HG02588 (cell line): Measurements from ENCODE around the gene RPL27.
"Not testable (repeated sequence)": the region's sequence is repeated elsewhere in the genome, so short reads cannot be mapped to it uniquely, and the experiment has no call there.

ENCODE experiments used
- ATAC-seq: cut with Tn5 transposase; IDR thresholded peaks from one replicate; pipeline ENCODE4 v1.9.1; 2021; ENCODE audit warnings: mild to moderate bottlenecking, moderate library complexity; ENCODE audit not compliant: unreplicated experiment

Gene RPL27

DNA sequence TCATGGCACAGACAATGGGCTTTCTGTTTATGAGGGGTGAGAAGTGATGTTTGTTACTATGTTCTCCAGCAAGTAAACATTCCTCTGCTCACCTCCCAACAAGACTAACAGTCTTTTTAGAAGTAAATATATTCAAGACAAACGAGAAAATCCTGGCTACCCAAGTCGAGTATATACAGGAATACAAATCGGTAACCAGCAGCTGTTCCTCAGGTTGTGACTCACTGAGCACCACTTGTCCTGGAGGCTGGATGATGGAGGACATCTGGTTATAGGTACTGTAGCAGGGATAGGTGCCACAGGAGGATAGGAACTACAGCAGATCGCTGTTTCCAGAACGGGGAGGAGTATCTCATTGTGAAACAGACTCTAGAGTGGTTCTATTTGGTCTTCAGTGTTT, 5.3 kb upstream of the RPL27 start:
- no peak for ATAC-seq

GRCh38 chr17:42993913-42994312, 4.3 kb upstream of the RPL27 start:
- ATAC-seq, result not testable (repeated sequence)

DNA sequence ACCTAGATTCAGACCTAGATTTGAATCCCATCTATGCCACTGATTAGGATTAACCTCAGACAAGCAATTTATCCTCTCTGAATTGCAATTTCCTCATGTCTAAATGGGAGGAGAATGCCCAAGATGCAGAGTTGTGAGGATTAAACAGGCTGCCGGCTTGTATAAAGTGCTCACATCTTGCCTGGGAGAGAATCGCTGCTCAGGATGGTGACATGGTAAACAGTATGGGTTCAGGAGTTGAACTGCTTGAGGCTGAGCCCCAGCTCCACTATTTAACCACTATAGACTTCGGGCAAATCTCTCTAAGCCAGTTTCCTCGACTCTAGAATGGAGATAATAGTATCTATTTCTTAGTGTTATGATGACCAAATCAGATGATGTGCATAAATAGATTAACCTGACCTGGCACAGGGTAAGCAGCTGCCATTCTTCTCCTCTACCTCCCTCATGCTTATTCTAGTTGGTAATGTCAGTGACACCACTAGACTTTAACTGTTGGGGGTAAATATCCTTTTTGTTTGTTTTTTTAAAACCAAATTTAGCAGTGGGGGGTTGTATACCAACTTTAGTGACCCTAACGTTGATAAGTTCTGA, 732 bp upstream of the RPL27 start:
- no peak for ATAC-seq

DNA sequence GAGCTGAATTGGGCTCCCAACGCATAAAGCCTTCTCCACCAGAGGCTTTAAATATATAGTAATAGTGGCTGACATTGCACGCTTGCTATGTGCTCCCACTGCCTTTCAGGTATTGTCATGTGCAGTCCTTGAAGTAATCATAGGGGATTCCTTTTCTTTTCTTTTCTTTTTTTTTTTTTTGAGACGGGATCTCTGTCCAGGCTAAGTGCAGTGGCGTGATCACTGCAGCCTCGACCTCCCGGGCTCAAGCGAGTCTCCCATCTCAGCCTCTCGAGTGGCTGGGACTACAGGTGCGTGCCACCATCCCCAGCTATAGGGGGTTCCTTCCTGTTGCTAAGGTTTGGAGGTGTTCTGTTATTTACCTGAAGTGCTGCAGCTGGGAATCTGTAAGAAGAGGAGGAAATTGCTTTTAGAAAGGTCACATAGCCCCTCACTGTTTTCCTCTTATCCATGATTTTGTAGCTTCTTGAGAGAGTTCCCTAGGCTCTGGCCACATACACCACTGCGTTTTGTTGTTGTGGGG, 845 bp downstream of the RPL27 start:
- ATAC-seq, result no peak

DNA sequence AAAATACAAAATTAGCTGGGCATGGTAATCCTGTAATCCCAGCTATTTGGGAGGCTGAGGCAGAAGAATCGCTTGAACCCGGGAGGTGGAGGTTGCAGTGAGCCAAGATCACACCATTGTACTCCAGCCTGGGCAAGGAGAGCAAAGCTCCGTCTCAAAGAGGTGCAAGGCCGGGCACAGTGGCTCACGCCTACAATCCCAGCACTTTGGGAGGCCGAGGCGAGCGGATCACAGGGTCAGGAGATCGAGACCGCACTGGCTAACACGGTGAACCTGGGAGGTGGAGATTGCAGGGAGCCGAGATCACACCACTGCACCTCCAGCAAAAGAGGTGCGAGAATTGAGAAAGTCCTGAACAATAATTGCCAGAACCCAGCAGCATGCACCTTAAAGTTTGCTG, 2.7 kb downstream of the RPL27 start:
- ATAC-seq, result not testable (repeated sequence)

DNA sequence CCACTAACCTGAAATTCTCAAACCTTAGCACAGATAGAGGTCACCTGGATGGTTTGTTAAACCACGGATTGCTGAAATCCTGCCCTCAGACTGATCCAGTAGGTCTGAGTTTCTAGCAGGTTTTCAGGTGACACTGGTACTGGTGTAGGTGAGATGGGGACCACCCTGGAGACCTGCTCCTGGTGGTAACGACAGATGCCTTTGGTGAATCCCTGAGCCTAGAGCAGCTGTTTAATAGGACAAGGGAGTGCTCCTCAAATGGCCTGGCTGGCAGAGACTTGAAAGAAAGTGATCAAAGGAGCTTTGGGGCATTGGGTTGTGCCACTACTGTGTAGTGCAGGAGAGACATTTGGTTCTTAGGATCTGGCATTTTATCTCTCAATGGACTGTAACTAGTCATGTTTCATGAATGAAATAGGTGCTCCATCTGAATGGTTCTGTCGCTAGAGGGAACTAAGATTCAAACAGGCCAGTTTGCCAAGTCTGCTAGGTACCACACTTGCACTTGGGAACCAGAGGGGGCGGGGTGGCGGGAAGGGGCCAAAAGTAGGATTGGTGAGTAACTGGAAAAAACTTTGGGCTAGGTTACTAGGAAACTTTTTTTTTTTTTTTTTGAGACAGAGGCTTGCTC, 5.4 kb downstream of the RPL27 start:
- no peak for ATAC-seq

- ATAC-seq, result peak; percentile 76
Measured at GRCh38 chr17:43006639-43007551, 8.7 kb downstream of the RPL27 start, which contains the start of gene IFI35. Gene IFI35, plus strand, starts transcription at chr17:43006784. Its CDS starts 164 bp downstream, at chr17:43006948.

- no peak for ATAC-seq
Measured at GRCh38 chr17:43010667-43011308, 12.6 kb downstream of the RPL27 start.

DNA sequence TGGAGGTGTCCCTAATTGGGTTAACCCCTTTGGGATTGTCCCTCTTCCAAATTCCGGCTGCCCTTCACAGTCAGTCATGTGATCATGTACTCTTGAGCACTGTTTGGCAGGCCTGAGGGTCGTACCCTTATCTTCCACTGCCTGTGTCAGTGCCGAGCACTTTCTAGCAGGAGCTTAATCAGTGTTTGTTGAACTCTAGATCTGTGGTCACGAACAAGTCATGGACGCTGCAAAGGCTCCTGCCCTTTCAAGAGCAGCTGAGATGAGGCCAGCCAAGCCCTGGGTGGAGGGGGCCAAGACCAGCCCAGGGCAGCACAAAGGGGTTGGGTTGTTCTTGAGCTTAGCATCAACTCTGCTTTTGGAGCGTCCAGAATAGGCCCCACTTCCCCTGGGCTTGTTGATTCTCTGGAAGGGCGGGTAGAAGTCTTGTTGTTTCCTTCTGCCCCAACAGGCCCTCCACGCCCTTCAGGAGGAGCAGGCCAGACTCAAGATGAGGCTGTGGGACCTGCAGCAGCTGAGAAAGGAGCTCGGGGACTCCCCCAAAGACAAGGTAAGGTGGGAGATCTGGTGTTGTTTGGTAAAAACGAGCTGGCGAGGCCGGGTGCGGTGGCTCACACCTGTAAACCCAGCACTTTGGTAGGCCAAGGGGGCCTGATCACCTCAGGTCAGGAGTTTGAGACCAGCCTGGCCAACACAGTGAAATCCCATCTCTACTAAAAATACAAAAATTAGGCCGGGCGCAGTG, 13.7 kb downstream of the RPL27 start:
- no peak for ATAC-seq

DNA sequence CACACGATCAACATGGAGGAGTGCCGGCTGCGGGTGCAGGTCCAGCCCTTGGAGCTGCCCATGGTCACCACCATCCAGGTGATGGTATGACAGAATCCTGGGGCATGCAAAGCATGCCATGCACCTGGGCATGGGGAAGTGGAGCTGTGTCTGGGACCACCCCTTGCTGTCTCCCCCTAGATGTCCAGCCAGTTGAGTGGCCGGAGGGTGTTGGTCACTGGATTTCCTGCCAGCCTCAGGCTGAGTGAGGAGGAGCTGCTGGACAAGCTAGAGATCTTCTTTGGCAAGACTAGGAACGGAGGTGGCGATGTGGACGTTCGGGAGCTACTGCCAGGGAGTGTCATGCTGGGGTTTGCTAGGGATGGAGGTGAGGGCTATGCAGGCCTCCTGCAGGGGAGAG, 15.1 kb downstream of the RPL27 start:
- ATAC-seq, result no peak

DNA sequence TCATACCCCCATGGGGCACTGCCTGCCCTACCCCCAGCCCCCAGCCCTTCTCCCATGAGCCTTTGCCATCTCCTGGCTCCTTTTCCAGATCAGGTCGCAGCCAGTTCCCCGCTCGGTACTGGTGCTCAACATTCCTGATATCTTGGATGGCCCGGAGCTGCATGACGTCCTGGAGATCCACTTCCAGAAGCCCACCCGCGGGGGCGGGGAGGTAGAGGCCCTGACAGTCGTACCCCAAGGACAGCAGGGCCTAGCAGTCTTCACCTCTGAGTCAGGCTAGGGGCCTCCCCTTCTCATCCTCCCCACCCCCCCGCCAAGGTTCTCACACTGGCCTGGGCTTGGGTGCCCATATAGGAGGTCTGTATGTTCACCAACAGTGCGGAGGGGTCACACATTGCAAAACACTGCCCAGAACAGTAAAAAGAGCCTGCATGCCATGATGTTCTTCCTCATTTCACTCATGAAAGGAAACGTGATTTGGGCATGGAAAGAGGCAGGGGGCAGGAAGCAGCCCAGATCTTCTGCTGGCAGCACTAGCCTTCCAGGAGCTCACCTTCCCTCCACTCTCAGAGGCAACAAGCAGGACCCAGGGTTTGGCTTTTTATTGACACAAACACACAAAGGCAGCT, 15.9 kb downstream of the RPL27 start:
- no peak for ATAC-seq

DNA sequence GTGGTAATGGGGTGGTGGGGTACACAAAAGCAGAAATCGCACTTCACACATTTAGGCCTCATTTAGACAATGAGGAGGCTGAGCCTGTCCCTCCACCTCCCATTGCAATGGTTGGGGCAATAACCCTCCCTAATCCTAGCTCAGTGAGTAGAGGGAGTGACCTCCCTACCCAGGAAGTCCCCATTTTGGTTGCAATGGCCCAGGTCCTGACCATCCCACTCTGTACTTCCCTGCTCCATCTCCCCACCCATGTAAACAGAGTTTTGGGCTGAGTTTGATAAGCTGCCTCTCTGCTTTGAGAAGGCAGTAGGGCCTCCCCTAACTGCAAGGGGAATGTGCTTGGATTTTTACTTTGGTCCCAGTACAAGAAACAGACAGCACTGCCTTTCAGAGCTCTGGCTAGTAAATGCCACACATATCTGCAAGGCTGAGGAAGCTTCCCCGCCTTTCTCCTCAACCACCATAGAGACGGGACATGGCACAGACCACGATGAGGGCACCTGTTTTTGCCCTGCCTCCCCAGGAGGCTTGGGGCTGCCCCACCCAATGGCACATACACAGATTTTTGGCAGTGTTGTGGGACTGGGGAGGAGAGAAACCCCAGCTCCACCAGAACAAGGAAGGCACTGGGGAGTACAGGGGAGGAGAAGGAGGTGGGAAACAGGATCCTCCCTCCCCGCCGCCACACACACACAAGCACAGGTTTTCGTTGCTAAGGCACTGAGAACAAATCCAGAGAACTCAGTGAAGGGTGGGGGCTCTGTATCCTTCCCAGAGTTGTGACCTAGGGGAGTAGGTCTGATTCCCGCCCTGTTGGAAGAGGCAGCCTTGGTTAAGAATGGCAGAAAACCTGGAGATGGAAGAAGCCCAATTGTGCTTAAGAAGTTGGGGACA, 16.7 kb downstream of the RPL27 start:
- no peak for ATAC-seq

- ATAC-seq, result no peak
Measured at GRCh38 chr17:43015579-43015978, 17.4 kb downstream of the RPL27 start.

DNA sequence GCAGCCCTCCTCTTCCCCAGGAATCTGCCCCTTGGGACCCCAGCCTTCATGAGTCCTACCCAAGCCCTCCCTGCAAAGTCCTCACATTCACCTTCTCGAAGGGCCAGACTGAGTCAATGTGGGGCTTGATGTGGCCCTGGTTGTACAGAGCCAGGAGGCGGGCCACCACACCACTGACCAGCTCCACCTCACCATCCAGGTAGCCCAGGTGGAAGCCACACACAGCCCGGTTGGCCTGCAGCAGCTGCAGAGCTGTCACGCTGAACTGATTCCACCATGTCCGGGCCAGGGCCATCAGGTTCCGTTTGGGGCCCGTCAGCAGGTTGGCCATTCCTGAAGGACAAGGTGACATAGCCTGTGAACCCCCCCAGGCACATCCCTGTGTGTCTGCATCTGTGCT, 18.0 kb downstream of the RPL27 start:
- no peak for ATAC-seq

DNA sequence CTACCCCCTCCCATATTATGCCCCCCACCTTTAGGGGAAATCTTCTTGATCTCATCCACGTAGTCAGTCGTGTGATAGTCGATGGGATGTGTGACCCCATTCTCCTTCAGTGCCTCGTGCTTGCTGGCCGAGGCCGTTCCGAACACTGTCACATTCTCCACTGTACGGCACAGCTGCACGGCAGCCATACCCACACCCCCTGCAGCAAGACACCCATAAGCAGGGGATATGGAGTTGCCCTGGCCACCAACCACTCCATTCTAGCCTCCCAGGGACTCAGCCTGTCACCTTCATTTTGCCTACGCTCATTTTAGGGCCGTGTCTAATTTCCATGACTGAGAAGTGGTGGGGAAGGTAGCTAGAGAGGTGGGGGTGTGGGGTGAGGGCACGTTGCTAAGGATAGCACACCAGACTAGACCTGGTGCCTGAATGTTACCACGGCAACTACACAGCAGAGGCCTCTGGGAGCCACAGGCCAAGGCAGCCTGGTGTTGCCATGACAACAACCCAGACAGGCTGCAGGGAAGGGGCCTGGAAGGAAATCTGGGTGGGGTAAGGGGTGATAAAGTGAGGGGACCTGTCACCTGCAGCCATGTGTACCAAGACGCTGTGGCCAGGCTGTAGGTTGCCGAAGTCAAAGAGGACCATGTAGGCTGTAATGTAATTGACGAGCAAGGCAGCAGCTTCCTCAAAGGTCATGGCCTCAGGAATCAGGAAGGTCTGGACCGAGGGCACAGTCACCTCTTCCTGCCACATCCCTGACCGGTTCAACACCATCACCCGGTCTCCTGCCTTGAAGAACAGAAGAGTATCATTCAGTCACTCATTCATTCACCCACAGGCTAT, 20.0 kb downstream of the RPL27 start:
- no peak for ATAC-seq

- no peak for ATAC-seq
Measured at GRCh38 chr17:43018932-43019331, 20.7 kb downstream of the RPL27 start.

- no peak for ATAC-seq
Measured at GRCh38 chr17:43019418-43019817, 21.2 kb downstream of the RPL27 start.

- ATAC-seq, result no peak
Measured at GRCh38 chr17:43020030-43020621, 21.9 kb downstream of the RPL27 start.
